Limb (tissue), 2 donors: Measurements from ENCODE around the gene LPAR3.
A peak's percentile ranks its signal among the peaks of the same experiment; 100 is the strongest.

ENCODE experiments used
- DNase-seq, 2 donors: peaks; one replicate each; pipeline ENCODE4 v3.0.0-alpha.2; 2016; ENCODE audit errors: extremely low spot score in 2 of 2

LPAR3 gene

GRCh38 chr1:84774669-84775534 lies 118.1 kb downstream of the LPAR3 start:
- peak in 1 of 2 donors; percentile 46 for DNase-seq

- no peak for DNase-seq
Observed at GRCh38 chr1:84773933-84774497, 119.0 kb downstream of the LPAR3 start.

GRCh38 chr1:84773195-84773594 lies 119.8 kb downstream of the LPAR3 start:
- DNase-seq, result no peak

GRCh38 chr1:84772428-84772943 lies 120.5 kb downstream of the LPAR3 start:
- peak; percentile 84 to 89 for DNase-seq

GRCh38 chr1:84771895-84772294 lies 121.1 kb downstream of the LPAR3 start:
- DNase-seq, result no peak

DNA sequence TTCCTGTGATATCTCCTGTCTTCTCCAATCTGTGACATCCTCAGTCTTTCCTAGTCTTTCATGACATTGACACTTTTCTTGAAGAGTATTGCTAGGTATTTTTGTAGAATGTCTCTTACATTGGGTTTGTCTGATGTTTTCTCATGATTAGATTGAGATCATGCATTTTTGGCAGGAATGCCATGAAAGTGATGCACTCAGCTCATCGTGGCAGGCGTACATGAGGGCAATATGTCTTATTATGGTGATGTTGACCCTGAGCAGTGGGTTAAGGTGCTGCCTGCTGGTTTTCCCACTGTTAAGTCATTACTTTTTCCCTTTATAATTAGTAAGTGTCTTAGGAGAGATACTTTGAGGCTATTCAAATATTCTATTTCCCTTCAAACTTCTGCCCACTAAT lies 122.5 kb downstream of the LPAR3 start:
- no peak for DNase-seq

- no peak for DNase-seq
Observed at GRCh38 chr1:84769636-84770035, 123.4 kb downstream of the LPAR3 start.

GRCh38 chr1:84768634-84769033 lies 124.4 kb downstream of the LPAR3 start:
- no peak for DNase-seq

- DNase-seq, result no peak
Observed at GRCh38 chr1:84763912-84764680, 128.9 kb downstream of the LPAR3 start.

DNA sequence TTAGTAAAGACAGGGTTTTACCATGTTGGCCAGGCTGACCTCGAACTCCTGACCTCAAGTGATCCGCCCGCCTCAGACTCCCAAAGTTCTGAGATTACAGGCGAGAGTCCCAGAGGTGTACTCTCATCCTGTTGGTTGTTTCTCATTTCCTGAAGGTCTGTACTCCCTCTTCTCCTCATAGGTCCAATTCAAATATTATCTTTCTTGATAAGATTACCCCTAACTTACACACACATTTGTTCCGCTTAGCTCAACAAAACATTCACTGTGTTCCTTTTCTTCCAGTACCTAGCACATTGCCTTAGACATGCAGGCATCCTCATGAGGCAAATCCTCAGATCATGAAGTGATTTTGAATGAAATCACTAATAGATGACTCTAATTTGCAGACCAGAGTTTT lies 130.3 kb downstream of the LPAR3 start:
- DNase-seq, result no peak
